NCI-H1436 treated with DMSO at 0.1 percent for 48 hours (cell line): ENCODE results near the gene PLCL1.

Experiments
- DNase-seq: peaks from one replicate; lab custom pipeline; 2025; lab: John Stamatoyannopoulos, UW

The PLCL1 gene

DNA sequence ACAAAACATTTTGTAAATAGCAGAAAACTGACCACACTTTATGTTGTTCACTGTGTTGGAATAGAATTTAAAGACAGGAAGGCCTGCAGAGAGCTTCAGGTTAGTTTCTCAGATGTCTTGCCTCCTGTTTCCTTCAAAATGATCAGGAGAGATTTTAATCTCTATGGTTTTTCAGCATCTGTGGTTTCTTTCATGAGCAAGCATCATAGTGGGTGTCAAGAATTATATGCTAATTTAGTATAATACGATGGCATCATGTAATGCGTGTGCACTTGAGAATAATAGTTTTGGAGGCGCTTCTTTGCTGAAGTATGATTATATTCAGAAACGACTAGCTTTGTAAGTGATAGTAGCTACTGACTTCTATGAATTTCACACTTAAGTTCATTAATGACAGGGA is 149.9 kb downstream of the PLCL1 start:
- DNase-seq: no peak

DNA sequence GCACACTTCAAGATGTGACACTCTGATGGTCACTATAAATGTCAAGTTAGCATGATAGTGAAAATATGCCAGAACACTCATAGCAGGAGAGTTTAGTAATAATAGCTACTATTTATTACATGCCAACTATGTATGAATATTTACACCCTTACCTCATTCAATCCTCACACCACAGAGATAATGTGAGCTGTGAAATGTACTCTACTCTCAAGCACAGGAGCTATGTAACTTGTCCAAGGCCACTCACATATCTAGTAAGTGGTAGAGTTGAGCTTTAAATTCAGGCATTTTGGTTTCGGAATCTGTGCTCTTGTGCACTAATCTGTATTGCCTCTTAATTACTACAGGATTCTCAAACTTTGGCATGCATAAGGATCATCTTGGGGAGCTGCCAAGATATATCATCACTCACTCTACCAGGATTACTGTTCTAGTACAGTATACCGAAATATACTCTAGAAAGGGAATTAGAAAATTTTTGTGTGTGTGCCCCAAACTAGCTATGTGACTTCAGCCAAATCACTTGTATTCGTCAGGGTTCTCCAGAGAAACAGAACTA is 154.3 kb downstream of the PLCL1 start:
- DNase-seq: no peak

DNA sequence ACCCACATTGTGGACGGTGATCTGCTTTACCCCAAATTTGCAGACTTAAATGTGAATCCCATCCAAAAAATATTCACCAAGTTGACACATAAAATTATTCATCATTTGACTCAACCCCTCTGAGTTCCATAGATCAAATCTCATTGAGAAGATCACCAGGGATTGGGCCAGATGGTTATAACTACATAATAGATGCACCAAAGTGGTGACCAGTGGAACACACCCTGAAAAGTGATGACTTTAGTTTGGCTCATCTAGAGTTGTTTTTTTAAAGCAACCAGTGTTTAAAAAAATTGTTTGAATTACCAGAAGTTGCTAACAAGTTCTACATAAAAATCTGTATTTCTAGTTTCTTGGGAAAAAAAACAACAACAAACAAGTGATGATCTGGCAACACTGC is 155.0 kb downstream of the PLCL1 start:
- DNase-seq: no peak

DNA sequence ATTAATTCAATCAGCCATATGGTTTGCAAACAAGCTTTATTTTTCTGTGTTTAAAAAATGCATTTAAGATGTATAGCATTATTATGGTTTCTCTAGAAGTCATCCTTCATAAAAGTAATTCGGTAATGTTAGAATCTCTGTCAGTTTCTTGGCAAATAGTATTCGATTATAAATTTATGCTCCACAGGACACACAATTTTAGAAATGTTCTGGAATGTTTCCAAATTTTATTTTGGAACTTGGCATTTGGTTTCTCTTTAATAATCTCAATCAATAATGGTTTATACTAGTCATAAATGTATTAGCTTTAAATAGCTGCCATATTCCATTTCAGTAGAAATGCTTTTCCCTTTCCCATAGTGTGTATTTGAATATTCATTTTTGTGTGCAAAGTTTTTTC is 156.4 kb downstream of the PLCL1 start:
- no peak for DNase-seq

DNA sequence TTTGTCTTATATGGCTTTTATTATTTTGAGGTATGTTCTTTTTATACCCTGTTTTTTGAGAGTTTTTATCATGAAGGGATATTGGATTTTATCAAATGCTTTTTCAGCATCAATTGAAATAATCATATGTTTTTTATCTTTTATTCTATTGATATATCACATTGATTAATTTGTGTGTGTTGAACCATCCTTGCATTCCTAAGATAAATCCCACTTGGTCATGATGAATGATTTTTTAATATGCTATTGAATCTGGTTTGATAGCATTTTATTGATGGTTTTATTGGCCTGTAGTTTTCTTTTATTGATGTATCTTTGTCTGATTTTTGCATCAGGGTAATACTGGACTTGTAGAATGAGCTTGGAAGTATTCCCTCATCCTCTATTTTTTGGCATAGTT is 160.3 kb downstream of the PLCL1 start:
- no peak for DNase-seq

DNA sequence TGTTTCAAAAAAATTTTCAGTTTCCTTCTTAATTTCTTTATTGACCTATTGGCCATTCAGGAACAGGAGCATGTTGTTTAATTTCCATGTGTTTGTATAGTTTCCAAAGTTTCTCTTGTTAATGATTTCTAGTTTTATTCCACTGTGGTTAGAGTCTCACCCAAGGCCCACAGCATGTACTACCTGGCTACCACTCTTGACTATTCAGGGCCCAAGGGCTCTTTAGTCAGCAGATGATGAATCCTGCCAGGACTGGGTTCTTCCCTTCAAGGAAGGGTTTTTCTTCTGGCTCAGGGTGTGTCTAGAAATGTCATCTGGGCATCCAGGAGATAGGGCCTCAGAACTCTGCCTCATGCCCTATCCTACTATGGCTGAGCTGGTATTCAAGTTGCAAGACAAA is 161.4 kb downstream of the PLCL1 start:
- DNase-seq: no peak

DNA sequence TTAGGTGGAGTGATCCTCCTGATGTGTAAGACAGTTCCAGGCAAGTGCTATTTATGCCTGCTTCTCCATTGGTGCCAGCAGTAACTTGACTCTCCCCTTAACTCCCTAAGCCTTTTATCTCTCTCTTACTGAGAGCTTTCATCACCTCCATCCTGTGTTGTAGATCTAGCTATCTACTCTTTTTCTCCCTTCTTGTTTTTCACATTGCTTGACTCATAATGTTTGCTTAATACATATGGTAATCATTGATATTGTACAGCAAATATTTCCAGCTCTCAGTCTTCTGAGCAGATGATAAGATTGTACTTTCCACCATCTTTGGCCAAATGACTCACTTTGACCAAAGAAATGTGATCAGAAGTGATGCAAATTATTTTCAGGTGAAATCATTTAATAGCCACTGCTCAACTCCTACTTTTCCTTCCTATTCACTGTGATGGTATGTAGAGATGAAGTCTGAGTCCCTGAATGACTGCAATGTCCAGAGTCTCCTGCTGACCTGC is 165.0 kb downstream of the PLCL1 start:
- DNase-seq: no peak

DNA sequence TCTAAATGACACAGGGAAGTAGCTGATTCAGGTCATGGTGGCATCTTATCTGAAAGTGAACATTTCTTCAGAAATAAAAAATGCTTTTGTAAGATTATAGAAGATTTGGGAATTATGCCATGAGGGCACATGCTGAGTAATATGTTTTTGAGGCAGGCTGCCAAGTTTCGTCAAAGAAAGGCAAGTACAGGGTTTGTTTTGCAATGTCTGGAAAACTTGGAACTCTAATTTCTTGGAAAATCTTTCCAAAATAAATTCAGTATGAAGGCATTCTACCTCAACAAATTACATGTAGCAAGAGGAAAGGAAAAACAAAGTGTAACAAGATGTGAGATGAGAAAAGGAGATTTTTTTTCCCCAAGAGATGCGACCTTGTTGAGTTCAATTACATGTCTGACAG is 167.7 kb downstream of the PLCL1 start:
- no peak for DNase-seq

DNA sequence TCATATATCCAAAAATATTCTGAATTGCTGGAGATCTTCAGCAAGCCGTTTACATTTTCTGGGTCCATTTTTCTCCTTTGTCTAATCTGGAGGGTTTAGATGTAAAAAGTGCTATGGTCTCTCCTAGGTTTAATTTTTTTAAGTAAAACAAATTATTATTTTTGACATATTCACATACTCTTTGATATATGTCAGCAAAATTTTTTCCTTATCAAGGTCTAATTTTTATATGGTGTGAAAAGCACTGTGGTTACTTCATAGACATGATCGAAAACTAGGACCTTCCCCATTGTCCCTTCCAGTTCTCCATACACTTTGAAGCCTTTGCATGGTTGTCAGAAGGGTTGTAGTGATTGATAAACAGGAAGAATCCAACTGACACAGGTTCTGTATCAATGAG is 168.2 kb downstream of the PLCL1 start:
- no peak for DNase-seq

DNA sequence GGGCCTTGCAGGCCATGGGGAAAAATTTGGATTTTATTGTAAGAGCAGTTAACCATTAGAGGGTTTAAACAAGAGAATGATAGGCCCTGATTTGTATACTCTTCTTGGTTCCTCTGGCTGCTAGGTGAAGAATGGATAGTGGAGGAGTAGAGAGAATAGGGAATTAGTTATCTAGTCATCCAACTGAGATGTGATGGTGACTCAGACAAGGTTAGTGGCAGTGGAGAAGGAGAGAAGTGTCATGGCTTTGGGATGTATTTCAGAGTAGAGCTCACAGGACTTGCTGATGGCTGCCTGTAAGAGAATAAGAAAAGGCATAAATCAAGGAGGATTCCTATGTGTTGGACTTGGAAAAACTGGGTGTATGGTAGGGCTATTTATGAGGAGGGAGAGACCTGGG is 169.4 kb downstream of the PLCL1 start:
- DNase-seq: no peak

DNA sequence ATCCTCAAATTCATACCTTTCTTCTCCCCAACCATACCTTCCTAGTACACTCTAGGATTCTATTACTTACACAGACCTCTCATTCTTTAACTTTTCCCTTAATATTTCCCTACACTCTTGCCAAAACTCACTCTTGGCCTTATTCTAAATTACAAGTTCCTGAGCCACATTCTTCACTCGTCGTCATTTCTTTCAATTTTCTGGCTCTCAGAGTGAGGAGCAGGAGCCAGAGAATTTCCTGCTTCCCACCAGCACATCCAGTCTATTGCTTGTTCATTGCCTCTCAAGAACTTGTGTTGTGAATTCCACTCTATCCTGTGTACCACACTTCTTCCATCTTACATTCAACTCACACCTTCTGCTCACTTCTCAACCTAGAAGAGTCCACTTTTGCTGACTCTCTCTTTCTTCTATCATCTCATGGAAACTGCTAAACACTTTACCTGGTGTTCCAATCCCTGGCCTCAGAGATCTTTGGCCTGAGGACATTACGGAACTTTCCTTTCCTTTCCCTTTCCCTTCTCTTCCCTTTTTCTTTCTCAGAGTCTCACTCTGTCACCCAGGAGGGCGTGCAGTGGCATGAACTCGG is 171.6 kb downstream of the PLCL1 start:
- DNase-seq: no peak

DNA sequence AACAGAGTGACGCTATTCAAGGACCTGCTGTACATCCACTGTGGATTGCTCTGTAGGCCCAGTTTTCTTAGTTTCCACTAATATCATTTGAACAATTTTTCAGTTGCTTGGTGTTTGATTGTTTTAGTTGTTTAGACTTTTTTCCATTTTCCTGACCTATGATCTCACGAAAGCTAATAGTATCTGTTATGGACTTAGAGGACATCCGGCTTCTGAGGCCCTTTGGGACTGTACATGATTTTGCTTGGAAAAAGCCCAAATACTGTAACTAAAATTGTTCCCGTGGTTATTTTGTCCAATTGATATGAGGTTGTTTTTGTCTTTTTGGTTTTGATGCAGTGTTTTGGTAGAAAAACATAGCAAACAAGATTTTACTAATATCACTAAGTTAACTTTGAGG is 174.6 kb downstream of the PLCL1 start:
- no peak for DNase-seq

DNA sequence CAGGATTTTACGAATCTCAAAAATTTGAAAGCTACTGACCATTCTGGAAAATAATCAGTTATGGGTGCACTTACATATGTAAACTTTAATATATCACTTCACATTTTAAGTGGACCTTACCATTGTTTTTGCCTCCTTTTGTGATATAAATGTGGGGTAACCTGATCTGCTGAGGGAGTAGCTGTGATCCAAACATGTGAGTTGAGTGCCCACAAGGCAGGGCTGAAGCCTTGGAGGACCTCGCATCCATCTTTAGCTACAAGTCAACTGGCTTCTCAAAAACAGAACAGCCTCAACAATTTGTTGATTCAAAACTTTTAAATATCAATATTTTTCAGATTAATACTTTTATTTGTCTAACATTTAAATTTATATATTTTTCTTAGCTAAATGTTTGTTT is 178.2 kb downstream of the PLCL1 start:
- DNase-seq: no peak

DNA sequence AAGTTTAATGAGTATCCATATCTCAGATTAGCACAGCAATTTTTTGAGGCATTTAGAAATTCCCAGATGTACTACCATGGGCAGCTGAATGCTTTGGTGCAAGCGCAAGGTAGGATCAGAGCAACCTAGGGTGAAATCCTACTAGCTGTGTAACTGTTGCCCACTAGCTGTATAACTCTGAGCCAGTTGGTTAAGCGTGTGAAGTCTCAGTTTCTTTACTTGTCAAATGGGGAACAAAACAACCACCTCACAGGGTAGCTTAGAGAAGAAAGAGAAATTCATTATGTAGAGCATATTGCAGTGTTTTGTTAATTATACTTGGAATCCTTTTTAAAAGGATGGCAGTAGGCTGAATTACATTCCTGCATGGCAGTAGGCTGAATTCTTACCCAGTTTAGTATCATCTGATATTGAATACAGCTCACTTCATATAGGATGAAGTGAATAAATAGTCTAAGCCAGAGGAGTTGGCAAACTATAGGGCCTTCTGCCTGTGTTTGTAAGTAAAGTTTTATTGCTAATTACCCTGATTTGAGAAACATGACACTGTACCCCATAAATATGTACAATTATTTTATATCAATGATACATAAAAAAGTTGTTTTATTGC is 180.7 kb downstream of the PLCL1 start:
- no peak for DNase-seq

DNA sequence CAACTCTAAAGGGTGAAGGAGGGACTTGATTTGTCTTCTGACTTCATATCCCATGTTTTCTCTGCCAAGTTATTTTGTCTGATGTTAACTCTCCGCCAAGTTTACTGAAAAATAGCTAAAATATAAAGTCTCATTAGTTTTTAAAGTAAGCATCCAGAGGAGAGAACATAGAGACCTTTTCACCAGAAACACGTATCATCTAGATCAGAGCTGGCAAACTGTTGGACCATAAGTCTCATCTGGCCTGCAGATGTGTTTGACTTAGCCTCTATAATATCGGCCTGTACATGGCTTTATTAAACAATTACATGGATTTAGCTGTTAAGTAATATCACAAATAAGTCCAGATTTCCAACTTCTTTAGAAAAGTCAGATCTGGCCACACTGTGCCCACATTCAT is 182.6 kb downstream of the PLCL1 start:
- DNase-seq: no peak

DNA sequence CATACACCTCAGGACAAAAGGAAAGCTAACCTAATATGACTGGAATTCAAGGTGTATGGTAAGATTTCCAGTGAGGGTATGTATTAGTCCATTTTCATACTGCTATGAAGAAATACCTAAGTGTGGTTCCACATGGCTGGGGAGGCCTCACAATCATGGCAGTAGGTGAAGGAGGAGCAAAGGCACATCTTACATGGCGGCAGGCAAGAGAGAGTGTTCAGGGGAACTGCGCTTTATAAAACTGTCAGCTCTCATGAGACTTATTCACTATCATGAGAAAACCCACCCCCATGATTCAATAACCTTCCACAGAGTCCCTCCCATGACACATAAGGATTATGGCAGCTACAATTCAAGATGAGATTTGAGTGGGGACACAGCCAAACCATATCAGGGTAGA is 186.0 kb downstream of the PLCL1 start:
- no peak for DNase-seq

DNA sequence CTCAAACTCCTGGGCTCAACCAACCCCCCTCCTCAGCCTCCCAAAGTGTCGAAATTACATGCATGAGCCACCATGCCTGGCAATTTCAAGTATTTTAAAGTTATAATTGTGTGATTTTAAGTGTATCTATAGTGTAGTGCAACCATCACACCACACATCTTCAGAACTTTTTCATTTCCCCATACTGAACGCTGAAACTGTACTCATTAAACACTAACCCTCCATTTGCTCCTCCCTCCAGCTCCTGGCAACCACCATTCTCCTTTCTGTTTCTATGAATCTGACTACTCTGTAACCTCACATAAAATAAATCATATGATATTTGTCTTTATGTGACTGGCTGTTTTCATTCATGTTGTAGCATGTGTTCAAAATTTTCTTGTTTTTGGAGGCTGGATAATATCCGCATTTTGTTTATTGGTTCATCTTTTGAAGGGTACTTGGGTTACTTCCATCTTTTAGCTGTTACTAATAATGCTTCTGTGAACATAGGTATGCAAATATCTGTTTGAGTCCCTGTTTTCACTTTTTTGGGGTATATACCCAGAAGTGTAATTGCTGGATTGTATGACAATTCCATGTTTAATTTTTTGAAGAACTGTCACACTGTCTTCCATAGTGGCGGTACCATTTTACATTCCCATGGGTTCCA is 188.2 kb downstream of the PLCL1 start:
- no peak for DNase-seq

DNA sequence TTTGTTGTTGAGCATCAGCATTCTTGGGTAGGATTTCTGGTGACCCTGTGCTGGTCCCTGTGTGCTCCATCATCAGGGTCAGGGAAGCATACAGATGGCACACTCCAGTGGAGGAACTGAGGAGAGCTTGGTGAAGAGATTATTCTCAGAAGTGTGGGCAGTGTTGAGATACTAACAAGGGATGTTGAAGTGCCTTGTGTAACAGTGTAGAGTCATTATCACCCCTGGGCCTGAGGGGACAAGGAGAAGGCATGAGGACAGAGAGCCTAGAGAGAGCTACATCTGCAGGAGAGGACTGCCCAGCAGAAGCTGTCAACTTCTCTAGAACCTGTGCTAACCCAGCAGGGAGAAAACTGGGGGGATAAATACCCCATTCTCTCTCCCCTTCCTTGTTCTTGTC is 189.0 kb downstream of the PLCL1 start:
- no peak for DNase-seq

DNA sequence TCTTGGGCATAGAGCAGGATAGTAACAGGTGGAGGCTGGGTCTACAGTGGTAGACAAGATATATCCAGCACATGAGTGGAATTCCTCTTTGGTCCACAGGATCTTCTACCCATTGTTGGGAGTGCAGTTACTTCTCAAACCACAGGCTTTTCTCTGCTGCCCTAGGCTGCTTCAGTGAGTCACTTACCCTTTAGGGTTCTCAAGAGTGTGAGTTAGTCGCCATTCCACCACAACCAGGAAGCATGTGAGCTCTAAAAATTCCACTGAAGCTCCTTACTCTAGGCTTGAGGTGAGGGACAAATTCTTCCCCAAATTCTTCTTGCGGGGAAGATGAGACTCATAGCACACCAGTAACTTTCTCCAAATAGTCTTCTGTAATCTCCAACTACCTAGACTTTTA is 189.4 kb downstream of the PLCL1 start:
- no peak for DNase-seq

DNA sequence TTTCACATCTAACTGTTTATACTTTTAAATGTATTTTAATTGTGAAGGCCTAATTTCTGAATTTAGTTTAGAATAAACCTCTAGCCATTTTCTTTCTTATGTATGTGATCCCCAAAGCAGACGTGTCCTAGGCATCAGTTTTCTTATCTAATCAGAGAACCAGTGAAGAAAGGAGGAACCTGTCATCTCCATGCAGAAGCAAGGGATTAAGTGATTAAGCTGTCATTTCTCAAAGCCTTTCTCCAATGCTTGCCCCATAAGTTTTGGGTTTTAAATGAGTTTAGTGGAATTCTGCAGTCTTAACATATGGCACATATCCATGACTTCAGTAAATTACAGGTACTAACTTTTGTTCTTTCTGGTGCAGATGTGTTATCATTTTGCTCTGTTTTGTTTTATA is 190.4 kb downstream of the PLCL1 start:
- no peak for DNase-seq

DNA sequence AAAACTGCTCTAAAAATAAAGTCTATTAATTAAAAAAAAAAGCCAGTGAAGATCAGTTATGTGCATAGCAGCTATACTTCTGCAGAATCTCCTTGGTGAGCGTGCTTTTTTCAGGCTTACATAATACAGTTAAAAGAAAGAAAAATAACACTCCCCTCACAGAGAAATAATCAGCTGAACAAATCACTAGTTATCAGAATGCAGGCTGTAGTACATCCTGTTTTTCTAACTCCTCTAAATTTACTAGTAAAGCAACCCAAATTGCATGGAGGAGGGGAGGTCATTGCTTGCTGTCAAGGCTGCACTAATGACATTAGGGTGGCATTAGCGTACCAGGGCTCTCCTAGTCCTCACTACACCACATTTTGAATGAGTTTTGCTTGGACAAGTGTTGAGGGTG is 192.2 kb downstream of the PLCL1 start:
- no peak for DNase-seq

DNA sequence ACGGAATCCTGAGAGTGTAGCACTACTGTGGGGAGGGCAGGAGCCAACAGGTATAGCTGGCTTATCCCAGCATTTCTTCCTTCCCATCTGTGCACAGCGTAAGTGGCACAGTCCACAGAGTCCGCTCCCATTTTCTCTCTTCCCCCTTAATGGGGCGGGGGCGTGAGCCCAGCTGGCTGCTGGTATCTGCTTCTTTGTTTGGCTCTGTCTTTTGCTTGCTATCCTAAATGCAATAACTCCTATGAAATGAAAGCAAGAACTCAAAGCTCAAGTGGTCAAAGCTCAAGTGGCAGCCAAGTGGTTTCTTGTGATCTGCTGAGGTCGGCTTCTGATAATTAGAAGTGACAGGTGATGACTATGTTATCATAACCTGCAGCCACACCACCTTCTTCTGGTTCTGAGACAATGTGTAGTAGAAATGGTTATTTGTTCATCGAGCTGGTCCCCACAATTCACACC is 192.7 kb downstream of the PLCL1 start:
- no peak for DNase-seq

DNA sequence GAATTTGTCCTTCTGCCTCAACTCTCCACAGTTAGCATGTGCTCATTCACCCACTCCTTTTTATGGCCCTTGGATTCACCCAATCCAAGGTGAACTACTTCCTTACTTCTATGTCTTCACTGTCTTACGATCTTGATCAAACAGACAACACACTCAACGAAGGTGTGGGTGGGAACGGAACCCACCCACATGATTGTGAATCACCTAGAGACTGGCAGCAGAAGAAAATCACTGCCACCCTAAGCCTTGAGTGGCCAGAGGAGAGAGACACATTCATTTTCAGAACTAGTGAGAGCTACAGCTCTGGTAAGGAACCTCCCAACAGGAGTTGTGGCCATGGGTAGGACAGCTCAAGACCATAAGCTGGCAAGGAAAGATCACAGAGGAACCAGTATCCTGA is 194.3 kb downstream of the PLCL1 start:
- DNase-seq: no peak
